ENCODE results near the gene PIGH.

PIGH gene

DNA sequence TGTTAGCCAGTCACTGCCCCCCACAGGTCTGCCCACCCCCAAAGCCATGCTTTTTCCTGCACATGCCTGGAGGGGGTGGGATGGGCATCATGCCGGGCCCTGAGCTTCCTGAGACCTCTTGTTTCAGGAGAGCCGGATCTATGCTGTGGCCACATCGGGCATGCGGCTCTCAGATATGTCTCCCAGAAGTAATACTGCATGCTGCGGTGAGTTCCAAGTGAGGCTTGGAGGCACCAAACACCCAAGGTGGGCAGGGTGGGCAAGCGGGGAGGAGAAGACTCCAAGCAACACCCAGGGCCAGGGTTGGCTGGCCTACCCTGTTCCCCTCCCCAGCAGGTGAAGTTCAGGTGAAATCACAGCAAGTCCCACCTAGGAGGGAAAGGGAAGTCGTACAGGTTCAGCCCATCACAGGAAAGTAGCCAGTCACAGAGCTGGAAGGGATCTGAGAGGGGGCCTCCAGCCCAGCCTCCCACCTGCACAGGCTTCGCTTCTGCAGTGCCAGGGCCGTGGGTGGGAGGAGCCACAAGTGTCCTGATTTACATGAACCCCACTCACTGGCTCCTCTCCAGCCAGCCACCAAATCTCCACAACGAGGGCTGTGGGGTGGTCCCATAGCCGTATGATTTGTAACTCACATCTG lies 30.9 kb downstream of the PIGH start:
- ChIA-PET CTCF (interaction anchor here (1.4 to 22.7 kb wide), 6 partner anchors 12 to 143 kb away, joined by 4 to 582 read pairs (median 45); partner anchors contain the start of gene TMEM229B), POLR2A (interaction anchor here (0.6 kb wide), 1 partner anchor 209 kb away, joined by 3 read pairs; the partner anchor contains the start of gene ATP6V1D)
- H3K4me3 ChIP-seq (ENCODE audit: low read depth, low read length) = no peak overlapping the region
- TF ChIP-seq, protein P1, sequence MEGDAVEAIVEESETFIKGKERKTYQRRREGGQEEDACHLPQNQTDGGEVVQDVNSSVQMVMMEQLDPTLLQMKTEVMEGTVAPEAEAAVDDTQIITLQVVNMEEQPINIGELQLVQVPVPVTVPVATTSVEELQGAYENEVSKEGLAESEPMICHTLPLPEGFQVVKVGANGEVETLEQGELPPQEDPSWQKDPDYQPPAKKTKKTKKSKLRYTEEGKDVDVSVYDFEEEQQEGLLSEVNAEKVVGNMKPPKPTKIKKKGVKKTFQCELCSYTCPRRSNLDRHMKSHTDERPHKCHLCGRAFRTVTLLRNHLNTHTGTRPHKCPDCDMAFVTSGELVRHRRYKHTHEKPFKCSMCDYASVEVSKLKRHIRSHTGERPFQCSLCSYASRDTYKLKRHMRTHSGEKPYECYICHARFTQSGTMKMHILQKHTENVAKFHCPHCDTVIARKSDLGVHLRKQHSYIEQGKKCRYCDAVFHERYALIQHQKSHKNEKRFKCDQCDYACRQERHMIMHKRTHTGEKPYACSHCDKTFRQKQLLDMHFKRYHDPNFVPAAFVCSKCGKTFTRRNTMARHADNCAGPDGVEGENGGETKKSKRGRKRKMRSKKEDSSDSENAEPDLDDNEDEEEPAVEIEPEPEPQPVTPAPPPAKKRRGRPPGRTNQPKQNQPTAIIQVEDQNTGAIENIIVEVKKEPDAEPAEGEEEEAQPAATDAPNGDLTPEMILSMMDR (IDR thresholded peaks at IDR 0.05; ENCODE audit: insufficient read depth, low read length, missing control alignments) = no peak
- DNase-seq (ENCODE audit: low read depth, low spot score) = no peak

DNA sequence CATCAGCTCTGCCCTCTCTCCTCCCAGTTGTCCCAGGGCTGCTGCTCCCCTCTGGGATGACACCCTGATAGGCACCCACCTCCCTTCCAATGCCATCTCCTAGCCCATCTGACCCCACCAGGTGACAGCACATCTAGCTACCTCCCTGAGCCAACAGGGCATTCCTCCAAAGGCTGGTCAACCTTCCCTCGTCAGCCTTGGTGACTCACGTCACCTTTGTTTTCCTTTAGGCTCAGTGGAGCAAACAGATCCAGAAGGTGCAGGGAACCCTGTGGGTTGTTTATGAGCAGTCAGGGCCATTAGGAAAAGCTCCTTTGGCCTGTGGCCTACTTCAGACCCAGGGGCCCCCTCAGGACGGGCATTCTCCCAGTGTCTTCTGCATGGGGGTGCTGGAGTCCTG lies 32.4 kb downstream of the PIGH start:
- no peak overlapping the region for H3K4me3 ChIP-seq (ENCODE audit: low read depth, low read length)
- no peak for DNase-seq (ENCODE audit: low read depth, low spot score)
- TF ChIP-seq, protein P1 (IDR thresholded peaks at IDR 0.05; ENCODE audit: insufficient read depth, low read length, missing control alignments) = no peak
- ChIA-PET POLR2A (no interaction called here), CTCF (interaction anchor here (1.3 to 22.7 kb wide), 6 partner anchors 10 to 142 kb away, joined by 5 to 582 read pairs (median 21); no protein-coding TSS in a partner anchor)

DNA sequence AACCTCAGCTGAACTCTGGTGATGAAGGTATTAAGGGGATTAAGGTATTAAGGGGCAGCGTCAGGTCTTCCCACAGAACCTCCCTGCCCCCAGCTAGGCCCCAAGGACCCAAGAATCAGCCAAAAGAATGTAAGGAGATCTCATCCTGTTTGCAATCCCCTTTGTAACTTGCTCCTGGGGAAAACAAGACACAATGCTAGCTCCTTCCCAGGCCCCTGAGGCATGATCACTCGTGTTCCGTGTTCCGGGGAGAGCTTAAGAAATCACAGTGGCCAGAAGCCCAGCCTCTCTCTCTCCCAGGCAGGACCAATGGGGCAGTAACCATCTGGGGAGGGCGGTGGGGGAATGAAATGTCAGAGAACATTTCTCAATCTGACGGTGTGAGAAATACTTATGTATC lies 33.2 kb downstream of the PIGH start:
- ChIA-PET POLR2A (no interaction called here), CTCF (interaction anchor here (0.6 to 22.7 kb wide), 6 partner anchors 9 to 141 kb away, joined by 4 to 582 read pairs (median 21); no protein-coding TSS in a partner anchor)
- DNase-seq (ENCODE audit: low read depth, low spot score) = no peak
- TF ChIP-seq, protein P1 (IDR thresholded peaks at IDR 0.05; ENCODE audit: insufficient read depth, low read length, missing control alignments) = no peak
- H3K4me3 ChIP-seq (ENCODE audit: low read depth, low read length) = no peak overlapping the region

DNA sequence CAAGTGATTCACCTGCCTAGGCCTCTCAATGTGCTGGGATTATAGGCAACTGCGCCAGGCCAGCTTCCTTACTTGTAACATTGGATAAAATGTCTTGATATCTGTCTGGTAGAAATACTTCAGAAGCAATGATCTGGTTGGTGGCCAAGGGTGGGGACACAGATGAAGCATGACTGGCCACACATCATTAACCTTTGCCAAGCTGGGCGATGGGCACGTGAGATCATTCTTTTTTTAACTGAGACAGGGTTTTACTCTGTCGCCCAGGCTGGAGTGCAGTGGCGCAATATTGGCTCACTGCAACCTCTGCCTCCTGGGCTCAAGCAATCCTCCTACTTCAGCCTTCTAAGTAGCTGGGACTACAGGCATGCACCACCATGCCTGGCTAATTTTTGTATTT lies 35.8 kb downstream of the PIGH start:
- no peak for DNase-seq (ENCODE audit: low read depth, low spot score)
- CTCF ChIA-PET = interaction anchor here (0.9 to 10.1 kb wide), 3 partner anchors 9 to 37 kb away, joined by 3 to 230 read pairs (median 29); no protein-coding TSS in a partner anchor
- TF ChIP-seq, protein P1 (IDR thresholded peaks at IDR 0.05; ENCODE audit: insufficient read depth, low read length, missing control alignments) = no peak
- POLR2A ChIA-PET = no interaction called here
- H3K4me3 ChIP-seq (ENCODE audit: low read depth, low read length) = no peak overlapping the region

DNA sequence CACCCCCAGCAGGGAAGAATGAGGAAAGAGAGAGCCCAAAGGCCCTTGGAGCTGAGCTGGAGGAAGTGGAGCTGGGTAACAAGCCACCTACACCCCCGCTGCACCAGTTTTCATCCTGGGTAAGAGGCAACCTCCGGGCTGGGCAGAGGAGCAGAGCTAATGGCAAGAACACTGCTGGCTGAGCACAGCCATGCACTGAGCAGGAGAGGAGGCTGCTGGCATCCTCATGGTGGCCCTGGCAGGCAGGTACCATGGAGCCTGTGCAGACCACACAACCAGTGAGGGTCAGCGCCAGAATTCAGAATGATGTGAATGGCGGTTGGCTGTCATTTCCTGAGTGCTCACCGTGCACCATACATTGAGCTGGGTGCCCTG lies 37.3 kb downstream of the PIGH start:
- TF ChIP-seq, protein P1 (IDR thresholded peaks at IDR 0.05; ENCODE audit: insufficient read depth, low read length, missing control alignments) = no peak
- ChIA-PET POLR2A (no interaction called here), CTCF (interaction anchor here (1.1 to 9.4 kb wide), 5 partner anchors 9 to 137 kb away, joined by 3 to 91 read pairs (median 5); no protein-coding TSS in a partner anchor)
- H3K4me3 ChIP-seq (ENCODE audit: low read depth, low read length) = no peak overlapping the region
- DNase-seq (ENCODE audit: low read depth, low spot score) = no peak

DNA sequence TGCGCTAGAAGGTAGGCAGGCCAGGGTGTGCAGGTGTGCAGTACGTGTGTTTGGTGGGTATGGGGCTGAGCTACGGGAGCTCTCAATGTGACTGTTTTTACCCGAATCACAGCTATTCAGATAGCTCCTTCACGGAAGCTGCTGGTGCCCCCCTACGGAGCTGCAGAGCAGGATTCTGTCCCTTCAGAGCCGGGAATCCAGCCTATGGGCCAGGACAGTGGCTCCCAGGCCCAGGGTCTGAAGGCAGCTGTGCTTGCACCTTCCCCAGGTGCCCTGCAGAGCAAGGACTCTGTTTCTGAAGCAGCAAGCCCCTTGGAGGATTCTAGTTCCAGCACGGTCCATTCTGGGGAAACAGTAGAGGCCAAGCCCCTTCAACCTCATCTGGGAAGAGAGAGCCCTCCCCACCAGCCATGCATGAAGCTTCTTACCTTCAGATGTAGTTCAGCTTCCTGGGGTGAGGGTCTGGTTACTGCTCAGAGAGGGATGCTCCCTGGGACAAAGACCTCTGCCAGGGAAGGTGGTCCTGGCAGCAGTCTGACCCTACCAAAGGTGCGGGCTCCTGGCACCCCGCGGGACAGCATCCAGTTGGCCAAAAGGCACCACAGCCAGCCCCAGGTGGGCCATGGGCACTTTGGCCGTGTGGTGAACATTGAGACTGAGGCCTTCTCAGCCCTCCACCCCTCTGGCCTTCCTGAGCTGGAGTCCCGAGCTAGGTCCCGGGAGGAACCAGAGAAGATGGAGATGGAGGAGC lies 37.9 kb downstream of the PIGH start:
- POLR2A ChIA-PET = no interaction called here
- TF ChIP-seq, protein P1 (IDR thresholded peaks at IDR 0.05; ENCODE audit: insufficient read depth, low read length, missing control alignments) = no peak

More for the DNA sequence above, 37.9 kb downstream of the PIGH start:
- no peak overlapping the region for H3K4me3 ChIP-seq (ENCODE audit: low read depth, low read length)
- CTCF ChIA-PET = interaction anchor here (0.8 to 9.4 kb wide), 6 partner anchors 10 to 137 kb away, joined by 3 to 91 read pairs (median 5); no protein-coding TSS in a partner anchor
- DNase-seq (ENCODE audit: low read depth, low spot score) = no peak
